ENCODE results near the gene PWWP2B. TPM values are rescaled to one million over a fixed set of nuclear protein-coding genes. Genes with fewer than 3 reads are reported as not detected.

The PWWP2B gene
- total RNA-seq, 1 experiment from 2014 or later = 12.2 TPM

GRCh38 chr10:132404169-132404880, 7.3 kb downstream of the PWWP2B start:
- ATAC-seq (no peak), DNase-seq (ENCODE audit: low spot score) (no peak)
- H3K4me1 Mint-ChIP-seq = peaks cover 38% of the 10 kb centered on the region
- H3K36me3 Mint-ChIP-seq = peaks cover 6% of the 10 kb centered on the region; the same call in 1 of the 2 replicates
- CTCF ChIA-PET = interaction anchor here (0.6 to 4.2 kb wide), 20 partner anchors 9 to 223 kb away, joined by 3 to 63 read pairs (median 4); no protein-coding TSS in a partner anchor
- no peaks in the 10 kb centered on the region for H3K27me3 Mint-ChIP-seq (ENCODE audit: low read depth)
- no peak overlapping the region for H3K27ac Mint-ChIP-seq
- no peak overlapping the region for H3K4me3 Mint-ChIP-seq
- TF ChIP-seq KAT7 (CRISPR knock-in tag; IDR thresholded peaks at IDR 0.05; ENCODE audit: borderline replicate concordance) (no peak), SMAD4 (CRISPR knock-in tag; IDR thresholded peaks at IDR 0.05) (no peak), NR2C2 (CRISPR knock-in tag; IDR thresholded peaks at IDR 0.05) (no peak), ZNF317 (CRISPR knock-in tag; IDR thresholded peaks at IDR 0.05; ENCODE audit: borderline replicate concordance, low read depth) (no peak), JUN (CRISPR knock-in tag; IDR thresholded peaks at IDR 0.05) (no peak), NR1H2 (CRISPR knock-in tag; IDR thresholded peaks at IDR 0.05) (no peak), GABPB1 (CRISPR knock-in tag; IDR thresholded peaks at IDR 0.05) (no peak), CTCF (IDR thresholded peaks at IDR 0.05) (no peak), SMAD3 (CRISPR knock-in tag; IDR thresholded peaks at IDR 0.05; ENCODE audit: borderline replicate concordance) (no peak), ATF1 (CRISPR knock-in tag; IDR thresholded peaks at IDR 0.05) (no peak)
- TF ChIP-seq, protein P1, sequence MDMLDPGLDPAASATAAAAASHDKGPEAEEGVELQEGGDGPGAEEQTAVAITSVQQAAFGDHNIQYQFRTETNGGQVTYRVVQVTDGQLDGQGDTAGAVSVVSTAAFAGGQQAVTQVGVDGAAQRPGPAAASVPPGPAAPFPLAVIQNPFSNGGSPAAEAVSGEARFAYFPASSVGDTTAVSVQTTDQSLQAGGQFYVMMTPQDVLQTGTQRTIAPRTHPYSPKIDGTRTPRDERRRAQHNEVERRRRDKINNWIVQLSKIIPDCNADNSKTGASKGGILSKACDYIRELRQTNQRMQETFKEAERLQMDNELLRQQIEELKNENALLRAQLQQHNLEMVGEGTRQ (CRISPR knock-in tag; IDR thresholded peaks at IDR 0.05) = no peak
- TF ChIP-seq, protein P2, sequence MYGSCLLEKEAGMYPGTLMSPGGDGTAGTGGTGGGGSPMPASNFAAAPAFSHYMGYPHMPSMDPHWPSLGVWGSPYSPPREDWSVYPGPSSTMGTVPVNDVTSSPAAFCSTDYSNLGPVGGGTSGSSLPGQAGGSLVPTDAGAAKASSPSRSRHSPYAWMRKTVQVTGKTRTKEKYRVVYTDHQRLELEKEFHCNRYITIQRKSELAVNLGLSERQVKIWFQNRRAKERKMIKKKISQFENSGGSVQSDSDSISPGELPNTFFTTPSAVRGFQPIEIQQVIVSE (CRISPR knock-in tag; IDR thresholded peaks at IDR 0.05; ENCODE audit: borderline replicate concordance) = no peak
- POLR2A ChIA-PET = no interaction called here
- H3K9me3 Mint-ChIP-seq = no peaks in the 10 kb centered on the region

DNA sequence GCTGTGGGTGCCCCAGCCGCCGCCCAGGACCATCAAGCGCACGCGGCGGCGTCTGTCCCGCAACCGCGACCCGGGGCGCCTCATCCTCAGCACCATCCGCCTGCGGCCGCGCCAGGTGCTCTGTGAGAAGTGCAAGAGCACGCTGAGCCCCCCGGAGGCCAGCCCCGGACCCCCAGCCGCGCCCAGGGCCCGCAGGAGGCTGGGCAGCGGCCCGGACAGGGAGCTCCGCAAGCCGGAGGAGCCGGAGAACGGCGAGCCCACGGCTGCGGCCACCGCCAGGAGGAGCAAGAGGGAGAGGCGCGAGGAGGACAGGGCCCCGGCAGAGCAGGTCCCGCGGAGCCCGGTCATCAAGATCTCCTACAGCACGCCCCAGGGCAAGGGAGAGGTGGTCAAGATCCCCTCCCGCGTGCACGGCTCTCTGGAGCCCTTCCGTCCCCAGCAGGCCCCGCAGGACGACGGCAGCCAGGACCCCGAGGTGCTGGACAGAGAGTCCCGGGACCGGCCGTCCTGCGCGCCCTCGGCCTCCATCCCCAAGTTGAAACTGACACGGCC, 8.0 kb downstream of the PWWP2B start:
- DNase-seq (ENCODE audit: low spot score) (peak; percentile 74), ATAC-seq (peak; percentile 46)
- Mint-ChIP-seq H3K36me3 (peaks cover 6% of the 10 kb centered on the region; the same call in 1 of the 2 replicates), H3K9me3 (no peaks in the 10 kb centered on the region), H3K4me1 (peaks cover 39% of the 10 kb centered on the region), H3K27me3 (ENCODE audit: low read depth) (no peaks in the 10 kb centered on the region), H3K4me3 (no peak overlapping the region), H3K27ac (no peak overlapping the region)
- TF ChIP-seq ZNF263 (CRISPR knock-in tag; IDR thresholded peaks at IDR 0.05; ENCODE audit: low read depth) (no peak), NFATC4 (CRISPR knock-in tag; IDR thresholded peaks at IDR 0.05) (no peak), HMGXB4 (CRISPR knock-in tag; IDR thresholded peaks at IDR 0.05) (peak; percentile 55; the same call in 1 of the 2 replicates), FOXP1 (CRISPR knock-in tag; IDR thresholded peaks at IDR 0.05; ENCODE audit: borderline replicate concordance) (no peak), ZNF121 (CRISPR knock-in tag; IDR thresholded peaks at IDR 0.05) (peak; percentile 73)
- TF ChIP-seq, protein P2 (CRISPR knock-in tag; IDR thresholded peaks at IDR 0.05; ENCODE audit: borderline replicate concordance) = no peak
- TF ChIP-seq, protein P3, sequence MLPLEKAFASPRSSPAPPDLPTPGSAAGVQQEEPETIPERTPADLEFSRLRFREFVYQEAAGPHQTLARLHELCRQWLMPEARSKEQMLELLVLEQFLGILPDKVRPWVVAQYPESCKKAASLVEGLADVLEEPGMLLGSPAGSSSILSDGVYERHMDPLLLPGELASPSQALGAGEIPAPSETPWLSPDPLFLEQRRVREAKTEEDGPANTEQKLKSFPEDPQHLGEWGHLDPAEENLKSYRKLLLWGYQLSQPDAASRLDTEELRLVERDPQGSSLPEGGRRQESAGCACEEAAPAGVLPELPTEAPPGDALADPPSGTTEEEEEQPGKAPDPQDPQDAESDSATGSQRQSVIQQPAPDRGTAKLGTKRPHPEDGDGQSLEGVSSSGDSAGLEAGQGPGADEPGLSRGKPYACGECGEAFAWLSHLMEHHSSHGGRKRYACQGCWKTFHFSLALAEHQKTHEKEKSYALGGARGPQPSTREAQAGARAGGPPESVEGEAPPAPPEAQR (CRISPR knock-in tag; IDR thresholded peaks at IDR 0.05) = no peak
- TF ChIP-seq, protein P4, sequence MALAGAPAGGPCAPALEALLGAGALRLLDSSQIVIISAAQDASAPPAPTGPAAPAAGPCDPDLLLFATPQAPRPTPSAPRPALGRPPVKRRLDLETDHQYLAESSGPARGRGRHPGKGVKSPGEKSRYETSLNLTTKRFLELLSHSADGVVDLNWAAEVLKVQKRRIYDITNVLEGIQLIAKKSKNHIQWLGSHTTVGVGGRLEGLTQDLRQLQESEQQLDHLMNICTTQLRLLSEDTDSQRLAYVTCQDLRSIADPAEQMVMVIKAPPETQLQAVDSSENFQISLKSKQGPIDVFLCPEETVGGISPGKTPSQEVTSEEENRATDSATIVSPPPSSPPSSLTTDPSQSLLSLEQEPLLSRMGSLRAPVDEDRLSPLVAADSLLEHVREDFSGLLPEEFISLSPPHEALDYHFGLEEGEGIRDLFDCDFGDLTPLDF (CRISPR knock-in tag; IDR thresholded peaks at IDR 0.05) = no peak
- ChIA-PET POLR2A (no interaction called here), CTCF (interaction anchor here (0.6 to 4.2 kb wide), 23 partner anchors 9 to 222 kb away, joined by 3 to 63 read pairs (median 3); no protein-coding TSS in a partner anchor)

All from WTC11 (cell line).